Central memory CD8-positive, alpha-beta T cell (primary cell): ENCODE measurements around the gene PSMA6.
A peak's percentile ranks its signal among the peaks of the same experiment; 100 is the strongest.
"Not testable (repeated sequence)": the region's sequence is repeated elsewhere in the genome, so short reads cannot be mapped to it uniquely, and the experiment has no call there.

Source experiments
- ATAC-seq: fragments of 150-1000 bp; cut with Tn5 transposase; replicated peaks from 2 replicates; pipeline ENCODE4 v1.10.0; 2022; ENCODE audit warnings: mild to moderate bottlenecking, moderate FRiP score, moderate number of reproducible peaks; ENCODE audit not compliant: poor library complexity, severe bottlenecking; ENCODE audit errors: extremely low read depth
- DNase-seq, 2 donors: peaks; one replicate each; pipeline ENCODE4 v3.0.0; 2021; ENCODE audit warnings: low spot score in 2 of 2
- H3K27ac Mint-ChIP-seq: one replicate; pipeline ENCODE4 v1.8.0; 2022; ENCODE audit warnings: low read depth, mild to moderate bottlenecking, moderate library complexity, mixed read lengths
- H3K27me3 Mint-ChIP-seq: one replicate; pipeline ENCODE4 v1.8.0; 2022; ENCODE audit warnings: mixed read lengths
- H3K36me3 Mint-ChIP-seq: one replicate; pipeline ENCODE4 v1.8.0; 2022; ENCODE audit warnings: mild to moderate bottlenecking, moderate library complexity, mixed read lengths; ENCODE audit not compliant: insufficient read depth
- H3K4me1 Mint-ChIP-seq: one replicate; pipeline ENCODE4 v1.8.0; 2022; ENCODE audit warnings: mixed read lengths
- H3K4me3 Mint-ChIP-seq: one replicate; pipeline ENCODE4 v1.8.0; 2022; ENCODE audit warnings: mild to moderate bottlenecking, moderate library complexity, mixed read lengths
- H3K9me3 Mint-ChIP-seq: one replicate; pipeline ENCODE4 v1.8.0; 2022; ENCODE audit warnings: mixed read lengths

PSMA6 gene

DNA sequence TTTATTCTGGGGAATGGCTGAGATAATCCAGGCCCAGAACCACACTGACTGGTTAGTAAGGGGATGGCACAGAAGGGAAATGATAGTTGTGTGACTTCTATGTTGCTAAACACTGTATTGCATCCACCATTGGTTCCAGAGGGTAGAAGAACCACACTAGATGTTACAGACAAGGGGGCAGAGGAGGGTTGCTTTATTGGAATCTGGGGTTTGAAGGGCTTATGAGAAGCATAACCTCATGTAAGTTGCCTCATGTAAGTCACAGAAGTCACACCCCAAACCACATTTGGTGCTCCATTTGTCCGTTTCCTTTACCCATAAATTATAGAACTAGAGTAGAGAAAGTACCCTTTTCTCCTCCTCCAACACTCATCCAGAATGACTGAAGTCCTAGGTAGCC, 5.5 kb upstream of the PSMA6 start:
- Mint-ChIP-seq H3K36me3 (peaks cover 12% of the 10 kb centered on the region), H3K4me1 (peaks cover 41% of the 10 kb centered on the region), H3K27me3 (no peaks in the 10 kb centered on the region), H3K27ac (peak overlapping the region; percentile 80), H3K4me3 (peak overlapping the region; percentile 69), H3K9me3 (no peaks in the 10 kb centered on the region)
- ATAC-seq (no peak), DNase-seq (no peak)

DNA sequence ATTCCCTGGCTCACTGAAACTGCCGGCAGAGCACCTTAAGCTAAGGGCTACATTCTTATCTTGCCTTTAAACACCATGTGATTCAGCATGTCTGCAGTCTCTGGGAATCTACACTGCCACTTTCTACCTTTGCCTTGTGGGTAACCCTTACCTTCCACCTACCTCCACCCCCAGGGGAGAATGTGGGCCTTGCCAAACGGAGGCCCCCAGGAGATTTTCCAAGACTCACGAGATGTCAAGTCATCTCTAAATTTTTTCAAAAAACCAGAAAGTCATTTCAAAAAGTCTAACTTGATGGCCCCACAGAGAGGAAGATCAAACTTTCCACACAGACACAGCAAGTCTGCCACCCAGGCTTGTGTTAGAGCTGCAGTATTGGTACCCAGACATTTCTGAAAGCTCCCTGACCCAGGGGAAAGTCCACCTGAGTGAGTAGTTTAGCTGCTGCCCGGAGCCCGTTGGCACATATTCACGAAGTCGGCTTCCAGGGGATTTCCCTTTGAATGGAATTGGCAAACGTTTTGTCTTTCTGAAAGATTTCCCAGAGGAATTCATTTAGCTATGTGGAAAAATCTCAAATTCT, 4.7 kb upstream of the PSMA6 start:
- Mint-ChIP-seq H3K27me3 (no peaks in the 10 kb centered on the region), H3K4me3 (no peak overlapping the region), H3K4me1 (peaks cover 48% of the 10 kb centered on the region), H3K36me3 (peaks cover 18% of the 10 kb centered on the region), H3K9me3 (no peaks in the 10 kb centered on the region), H3K27ac (peak overlapping the region; percentile 80)
- no peak for ATAC-seq
- DNase-seq, result no peak

DNA sequence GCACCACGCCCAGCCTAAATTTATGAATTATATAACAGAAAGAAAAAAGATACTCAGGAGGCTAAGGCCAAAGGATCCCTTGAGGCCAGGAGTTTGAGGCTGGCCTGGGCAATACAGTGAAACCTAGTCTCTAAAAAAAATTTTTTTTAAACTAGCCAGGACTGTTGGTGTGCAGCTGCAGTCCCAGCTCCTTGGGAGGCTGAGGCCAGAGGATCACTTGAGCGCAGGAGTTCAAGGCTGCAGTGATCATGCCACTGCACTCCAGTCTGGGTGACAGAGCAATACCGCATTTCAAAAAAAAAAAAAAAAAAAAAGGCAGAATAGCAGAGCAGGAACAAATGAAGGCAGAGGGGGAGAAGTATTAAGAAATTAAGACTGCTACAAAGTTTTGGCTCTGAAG, 2.6 kb upstream of the PSMA6 start:
- no peak for ATAC-seq
- H3K36me3 Mint-ChIP-seq, result peaks cover 23% of the 10 kb centered on the region
- no peak overlapping the region for H3K27ac Mint-ChIP-seq
- H3K27me3 Mint-ChIP-seq, result no peaks in the 10 kb centered on the region
- H3K9me3 Mint-ChIP-seq, result no peaks in the 10 kb centered on the region
- H3K4me1 Mint-ChIP-seq, result peaks cover 57% of the 10 kb centered on the region
- DNase-seq, result no peak
- H3K4me3 Mint-ChIP-seq, result no peak overlapping the region

DNA sequence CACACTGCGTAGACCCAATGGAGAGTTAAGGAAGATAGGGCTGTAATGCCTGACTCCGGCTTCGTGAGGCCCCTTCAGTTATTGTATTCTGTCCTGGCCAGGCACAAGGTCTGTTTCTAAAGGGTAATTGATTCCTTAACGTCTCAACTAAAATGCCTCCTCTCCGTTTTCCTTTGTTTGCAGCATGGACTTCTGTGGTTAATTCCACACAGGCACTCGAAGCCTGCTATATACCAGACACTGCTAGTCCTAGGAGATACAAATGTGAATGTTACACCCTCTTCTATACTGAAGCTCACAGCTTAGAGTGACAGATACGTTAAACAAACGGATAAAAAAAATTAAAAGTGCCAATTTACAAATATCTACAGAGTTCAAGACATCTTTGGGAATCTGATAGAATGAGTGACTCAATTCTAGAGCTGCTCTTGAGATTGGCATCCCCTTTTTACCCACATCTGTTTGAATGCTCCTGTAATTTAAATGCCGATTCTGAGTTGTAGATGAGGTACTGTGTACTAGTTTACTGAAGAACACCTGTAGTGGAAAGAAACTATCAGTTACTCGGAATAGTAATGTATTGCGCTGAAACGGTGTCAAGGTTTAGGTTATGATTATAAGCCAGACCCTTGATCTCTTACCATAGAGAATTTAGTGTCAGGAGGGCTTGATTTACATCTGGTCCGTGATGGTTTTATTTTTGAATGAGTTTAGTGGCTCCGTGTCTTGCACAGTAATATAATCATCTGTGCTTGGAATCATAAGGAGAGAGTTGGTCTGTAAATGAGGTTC, 784 bp downstream of the PSMA6 start:
- H3K27me3 Mint-ChIP-seq, result no peaks in the 10 kb centered on the region
- H3K9me3 Mint-ChIP-seq, result no peaks in the 10 kb centered on the region
- peak; percentile 3 for ATAC-seq
- H3K36me3 Mint-ChIP-seq, result peaks cover 19% of the 10 kb centered on the region
- H3K27ac Mint-ChIP-seq, result peak overlapping the region; percentile 97
- peaks cover 43% of the 10 kb centered on the region for H3K4me1 Mint-ChIP-seq
- DNase-seq, result no peak
- H3K4me3 Mint-ChIP-seq, result peak overlapping the region; percentile 97

DNA sequence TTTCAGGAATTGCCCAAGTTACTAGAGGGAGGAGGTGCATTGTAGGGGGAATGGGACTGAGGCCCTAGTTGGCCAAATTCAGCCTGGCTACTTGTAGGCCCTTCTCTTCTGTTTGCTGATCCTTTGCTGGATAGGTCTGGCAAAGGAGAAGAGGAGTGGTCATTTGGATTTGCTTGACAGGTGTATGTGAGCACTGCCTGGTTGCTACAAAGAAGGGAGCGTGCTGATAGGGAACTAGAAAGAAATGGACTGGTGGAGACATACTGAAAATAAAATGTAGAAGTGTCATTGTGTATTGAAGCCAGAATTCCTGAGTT, 3.6 kb downstream of the PSMA6 start:
- Mint-ChIP-seq H3K27ac (peak overlapping the region; percentile 74), H3K4me1 (peaks cover 59% of the 10 kb centered on the region), H3K27me3 (no peaks in the 10 kb centered on the region), H3K36me3 (peaks cover 17% of the 10 kb centered on the region), H3K4me3 (peak overlapping the region; percentile 97), H3K9me3 (no peaks in the 10 kb centered on the region)
- no peak for DNase-seq
- ATAC-seq, result no peak

DNA sequence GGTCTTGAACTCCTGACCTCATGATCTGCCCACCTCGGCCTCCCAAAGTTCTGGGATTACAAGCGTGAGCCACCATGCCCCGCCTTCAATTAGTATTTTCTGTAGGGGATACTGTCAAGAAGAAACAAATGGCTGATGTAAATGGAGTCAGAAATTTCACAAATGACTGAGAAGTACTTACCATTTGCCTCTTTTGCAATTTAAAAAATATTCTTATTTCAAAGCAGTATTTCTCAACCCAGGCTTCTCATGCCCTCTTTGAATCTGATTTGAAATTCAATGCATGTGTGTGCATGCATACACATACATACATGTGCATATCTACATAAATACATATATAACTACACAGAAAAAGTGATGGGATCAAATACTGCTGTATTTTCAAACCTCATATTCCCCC, 4.4 kb downstream of the PSMA6 start:
- Mint-ChIP-seq H3K27me3 (no peaks in the 10 kb centered on the region), H3K4me1 (peaks cover 67% of the 10 kb centered on the region), H3K36me3 (peaks cover 19% of the 10 kb centered on the region), H3K4me3 (peak overlapping the region; percentile 97), H3K9me3 (no peaks in the 10 kb centered on the region), H3K27ac (peak overlapping the region; percentile 88)
- no peak for ATAC-seq
- no peak for DNase-seq

- DNase-seq, result no peak
- H3K9me3 Mint-ChIP-seq, result no peaks in the 10 kb centered on the region
- peaks cover 69% of the 10 kb centered on the region for H3K4me1 Mint-ChIP-seq
- H3K36me3 Mint-ChIP-seq, result peaks cover 13% of the 10 kb centered on the region
- peak overlapping the region; percentile 36 for H3K4me3 Mint-ChIP-seq
- ATAC-seq, result no peak
- peak overlapping the region; percentile 88 for H3K27ac Mint-ChIP-seq
- H3K27me3 Mint-ChIP-seq, result no peaks in the 10 kb centered on the region
Measured at GRCh38 chr14:35297706-35298105, 5.5 kb downstream of the PSMA6 start.

DNA sequence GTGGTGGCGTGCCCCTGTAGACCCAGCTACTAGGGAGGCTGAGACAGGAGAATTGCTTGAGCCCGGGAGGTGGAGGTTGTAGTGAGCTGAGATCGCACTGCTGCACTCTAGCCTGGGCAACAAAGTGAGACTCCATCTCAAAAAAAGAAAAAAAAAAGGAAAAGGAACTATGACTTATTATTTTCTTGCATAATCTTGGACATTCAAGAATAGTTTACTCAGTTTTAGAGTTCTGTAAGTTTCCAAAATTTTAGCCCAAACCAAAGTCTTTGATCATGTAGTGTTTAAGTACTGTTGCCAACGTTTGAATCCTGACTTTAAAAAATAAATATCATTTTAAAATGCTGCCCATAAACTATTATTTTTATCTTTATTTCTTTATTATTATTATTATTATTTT, 6.2 kb downstream of the PSMA6 start:
- no peaks in the 10 kb centered on the region for H3K27me3 Mint-ChIP-seq
- H3K4me3 Mint-ChIP-seq, result no peak overlapping the region
- peaks cover 11% of the 10 kb centered on the region for H3K36me3 Mint-ChIP-seq
- H3K27ac Mint-ChIP-seq, result no peak overlapping the region
- peaks cover 69% of the 10 kb centered on the region for H3K4me1 Mint-ChIP-seq
- no peaks in the 10 kb centered on the region for H3K9me3 Mint-ChIP-seq
- no peak for DNase-seq
- ATAC-seq, result no peak

DNA sequence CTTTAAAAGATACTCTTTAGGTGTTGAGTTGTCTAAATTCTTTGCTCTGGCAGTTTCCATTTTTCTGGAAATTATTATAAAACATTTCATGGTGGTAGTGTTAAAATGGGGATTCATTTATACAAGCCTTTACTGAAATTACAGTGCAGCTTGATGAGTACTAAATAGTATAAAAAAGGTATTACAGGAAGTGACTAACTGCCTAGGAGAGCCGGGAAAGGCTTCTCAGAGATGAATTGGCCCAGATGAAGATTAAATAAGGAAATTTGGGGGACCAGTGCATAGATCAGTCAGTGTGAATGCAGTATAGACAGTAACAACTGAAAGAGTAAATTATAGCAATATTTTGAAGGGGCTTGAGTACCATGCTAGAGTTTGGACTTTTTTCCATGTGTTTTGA, 7.5 kb downstream of the PSMA6 start:
- no peak for DNase-seq
- Mint-ChIP-seq H3K36me3 (peaks cover 9% of the 10 kb centered on the region), H3K27me3 (no peaks in the 10 kb centered on the region), H3K4me3 (peak overlapping the region; percentile 45), H3K27ac (peak overlapping the region; percentile 67), H3K9me3 (no peaks in the 10 kb centered on the region), H3K4me1 (peaks cover 62% of the 10 kb centered on the region)
- no peak for ATAC-seq

- Mint-ChIP-seq H3K4me3 (peak overlapping the region; percentile 45), H3K36me3 (peaks cover 11% of the 10 kb centered on the region), H3K27ac (peak overlapping the region; percentile 67), H3K9me3 (no peaks in the 10 kb centered on the region), H3K4me1 (peaks cover 62% of the 10 kb centered on the region), H3K27me3 (no peaks in the 10 kb centered on the region)
- ATAC-seq (no peak), DNase-seq (no peak)
Measured at GRCh38 chr14:35300228-35300627, 8.0 kb downstream of the PSMA6 start.

GRCh38 chr14:35301334-35301733, 9.2 kb downstream of the PSMA6 start:
- not testable (repeated sequence) for DNase-seq
- Mint-ChIP-seq H3K36me3 (peaks cover 13% of the 10 kb centered on the region), H3K4me1 (peaks cover 53% of the 10 kb centered on the region)

GRCh38 chr14:35301735-35302528, 9.8 kb downstream of the PSMA6 start:
- Mint-ChIP-seq H3K9me3 (no peaks in the 10 kb centered on the region), H3K27ac (peak overlapping the region; percentile 67), H3K4me3 (peak overlapping the region; percentile 45), H3K27me3 (no peaks in the 10 kb centered on the region), H3K4me1 (peaks cover 53% of the 10 kb centered on the region), H3K36me3 (peaks cover 13% of the 10 kb centered on the region)
- ATAC-seq, result no peak
- no peak for DNase-seq

More at GRCh38 chr14:35301334-35301733, 9.2 kb downstream of the PSMA6 start:
- not testable (repeated sequence) for H3K9me3 Mint-ChIP-seq, ATAC-seq, H3K27me3 Mint-ChIP-seq
- H3K4me3 Mint-ChIP-seq, result peak overlapping the region; percentile 45
- H3K27ac Mint-ChIP-seq, result peak overlapping the region; percentile 67
